ENCODE data around the gene EID2B.

Gene EID2B

DNA sequence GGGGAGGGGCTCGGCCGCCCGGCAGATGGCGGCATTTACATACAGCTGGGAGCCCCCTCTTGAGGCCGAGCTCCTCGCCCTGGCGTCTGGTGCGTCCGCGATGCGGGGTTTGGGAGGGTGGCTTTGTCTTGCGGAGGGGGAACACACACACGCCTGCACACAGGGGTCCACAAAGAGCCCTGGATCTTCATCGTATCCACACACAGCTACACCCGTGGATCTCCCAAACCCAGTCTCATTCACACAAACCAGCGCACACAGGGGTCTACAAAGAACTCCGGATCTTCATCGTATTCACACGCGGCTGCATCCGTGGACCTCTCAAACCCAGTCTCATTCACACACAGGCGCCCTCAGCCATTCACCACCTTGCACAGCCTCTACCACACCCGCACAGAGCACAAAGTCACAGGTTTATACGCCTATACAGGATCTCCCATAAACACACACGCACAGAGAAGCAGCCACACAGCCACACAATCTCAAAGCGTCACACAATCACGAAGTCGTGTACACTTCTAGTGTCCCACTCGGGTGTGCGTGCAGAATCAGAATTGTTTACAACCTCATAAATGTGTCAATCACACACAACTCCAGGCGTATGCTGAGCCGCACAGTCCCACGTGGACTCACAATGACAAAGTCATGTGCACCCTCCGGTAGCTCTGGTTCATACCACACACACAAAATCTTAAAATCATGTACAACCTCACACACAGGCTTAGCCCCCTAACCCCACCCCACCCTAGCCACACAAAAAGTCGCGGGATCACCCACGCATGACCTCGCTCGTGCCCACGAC lies 34.5 kb downstream of the EID2B start:
- DNase-seq = peak; percentile 77

DNA sequence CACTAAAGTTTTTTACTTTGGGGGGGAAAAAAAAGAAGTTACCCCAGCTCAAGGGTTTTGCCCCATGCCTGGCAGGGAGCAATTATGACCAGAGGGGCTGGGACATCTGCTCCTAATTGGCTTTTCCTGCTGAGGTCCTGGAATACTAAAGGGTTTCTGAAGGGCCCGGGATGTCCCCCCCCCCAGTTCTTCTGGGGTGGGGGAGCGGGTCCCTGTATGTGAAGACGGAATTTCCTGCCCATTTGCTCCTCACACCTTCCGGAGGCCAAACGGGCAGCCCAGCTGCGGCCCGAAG lies 35.0 kb downstream of the EID2B start:
- no peak for DNase-seq

DNA sequence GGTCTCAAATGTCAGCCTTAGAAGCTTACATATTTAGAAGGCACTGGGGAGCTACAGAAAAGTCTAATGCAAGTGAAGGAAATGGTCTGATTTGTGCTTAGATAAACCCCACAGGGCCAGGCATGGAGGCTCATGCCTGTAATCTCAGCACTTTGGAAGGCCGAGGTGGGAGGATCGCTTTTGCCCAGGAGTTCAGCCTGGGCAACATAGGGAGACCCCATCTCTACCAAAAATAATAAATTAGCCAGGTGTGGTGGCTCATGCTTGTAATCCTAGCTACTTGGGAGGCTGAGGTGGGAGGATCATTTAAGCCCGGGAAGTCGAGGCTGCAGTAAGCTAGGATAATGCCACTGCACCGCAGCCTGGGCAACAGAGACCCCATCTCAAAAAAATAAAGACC lies 36.6 kb downstream of the EID2B start:
- DNase-seq = no peak

DNA sequence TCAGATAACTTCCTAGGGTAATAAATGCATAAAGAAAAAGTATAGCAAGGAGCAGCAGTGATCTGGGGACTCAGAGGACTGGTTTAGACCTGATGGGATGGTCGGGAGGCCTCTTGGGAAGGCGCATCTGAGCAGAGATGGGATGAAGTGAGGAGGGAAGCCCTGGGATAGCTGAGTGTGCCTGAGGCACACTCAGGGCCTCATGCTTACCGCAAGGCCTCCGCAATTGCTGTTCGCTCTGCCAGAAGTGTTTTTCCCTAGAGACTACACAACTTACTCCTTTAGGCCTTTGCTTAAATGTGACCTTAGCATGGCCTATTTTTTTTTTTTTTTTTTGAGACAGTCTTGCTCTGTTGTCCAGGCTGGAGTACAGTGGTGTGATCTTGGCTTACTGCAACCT lies 38.0 kb downstream of the EID2B start:
- no peak for DNase-seq

DNA sequence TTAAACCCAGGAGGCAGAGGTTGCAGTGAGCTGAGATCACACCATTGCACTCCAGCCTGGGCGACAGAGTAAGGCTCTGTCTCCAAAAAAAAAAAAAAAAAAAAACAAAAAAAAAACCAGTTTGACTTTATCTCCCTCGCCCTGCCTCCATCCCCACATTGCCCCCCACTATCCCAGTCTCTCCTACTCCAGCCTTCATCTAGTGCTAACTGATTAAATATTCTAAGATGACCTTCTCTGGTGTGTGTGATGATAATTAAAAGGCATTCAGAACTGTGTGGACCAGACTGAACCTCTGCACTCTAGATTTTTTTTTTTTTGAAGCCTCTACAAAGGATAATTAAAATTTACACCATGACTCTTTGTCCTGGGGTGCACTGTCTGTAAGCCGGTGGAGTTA lies 39.9 kb downstream of the EID2B start:
- no peak for DNase-seq

DNA sequence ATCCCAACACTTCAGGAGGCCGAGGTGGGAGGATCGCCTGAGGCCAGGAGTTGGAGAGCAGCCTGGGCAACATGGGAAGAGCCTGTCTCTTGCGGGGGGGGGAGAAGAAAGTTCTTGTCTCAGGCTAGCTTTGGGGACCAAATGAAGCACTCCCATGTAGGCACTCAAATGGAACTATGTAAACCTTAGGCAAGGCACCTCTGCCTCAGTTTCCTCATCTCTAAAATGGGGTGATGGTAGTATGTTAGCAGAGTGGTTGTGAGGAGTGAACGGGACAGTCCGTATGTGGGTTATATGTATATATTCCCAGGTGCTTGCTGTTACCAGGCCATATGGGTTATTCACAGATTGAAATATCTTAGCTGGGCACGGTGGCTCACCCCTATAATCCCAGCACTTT lies 40.4 kb downstream of the EID2B start:
- no peak for DNase-seq

DNA sequence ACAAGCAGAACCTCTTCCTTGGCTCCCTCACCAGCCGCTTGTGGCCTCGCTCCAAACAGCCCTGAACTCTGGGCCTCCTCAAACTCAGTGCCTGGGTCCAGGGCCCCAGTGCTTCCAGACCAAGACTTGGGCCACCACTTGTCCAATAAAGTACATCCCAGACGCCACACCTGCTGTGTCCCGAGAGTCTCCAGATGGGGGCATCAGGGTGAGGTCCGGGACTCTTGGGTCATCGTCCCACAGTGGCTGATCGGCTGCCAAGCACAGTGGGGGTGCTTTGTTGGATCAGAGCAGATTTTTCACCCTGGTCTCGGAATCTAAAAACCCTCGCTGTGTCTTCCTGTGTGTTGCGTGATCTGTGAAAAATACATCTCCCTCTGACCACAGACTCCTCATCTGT lies 42.9 kb downstream of the EID2B start:
- no peak for DNase-seq

DNA sequence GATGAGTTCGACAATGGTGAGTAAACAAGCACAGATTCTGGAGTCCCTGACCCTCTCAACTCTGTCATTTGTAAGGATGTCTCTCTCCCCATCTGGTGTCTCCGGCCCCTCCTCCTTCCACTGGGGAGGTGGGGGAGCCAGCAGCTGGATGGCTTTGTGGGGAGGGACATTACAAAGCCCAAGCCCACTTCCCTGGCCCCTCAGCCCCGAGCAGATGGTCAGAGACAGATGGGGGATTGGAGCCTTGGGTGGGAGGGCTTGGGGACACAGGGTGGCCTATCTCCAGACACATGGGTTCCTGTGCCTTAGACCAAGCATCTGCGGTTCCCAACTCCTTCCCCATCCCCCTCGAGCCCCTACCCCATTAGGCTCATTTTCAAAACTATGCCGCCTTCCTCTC lies 49.5 kb downstream of the EID2B start:
- no peak for DNase-seq

DNA sequence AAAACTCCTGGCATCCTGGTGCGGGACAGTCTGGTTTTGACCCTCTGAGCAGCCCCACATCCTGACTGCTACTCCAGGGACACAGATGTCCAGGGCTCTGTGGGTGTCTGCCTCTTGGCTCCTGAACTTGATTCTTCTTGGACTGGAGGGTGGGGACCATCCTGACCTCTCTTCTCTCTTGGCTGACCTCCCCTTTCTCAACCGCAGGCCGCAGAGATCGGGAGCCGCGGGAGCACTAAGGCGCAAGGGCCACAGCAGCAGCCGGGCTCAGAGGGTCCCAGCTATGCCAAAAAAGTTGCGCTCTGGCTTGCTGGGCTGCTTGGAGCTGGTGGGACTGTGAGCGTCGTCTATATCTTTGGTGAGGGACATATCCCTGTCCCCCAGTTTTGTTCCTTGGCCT lies 51.0 kb downstream of the EID2B start:
- DNase-seq = no peak

DNA sequence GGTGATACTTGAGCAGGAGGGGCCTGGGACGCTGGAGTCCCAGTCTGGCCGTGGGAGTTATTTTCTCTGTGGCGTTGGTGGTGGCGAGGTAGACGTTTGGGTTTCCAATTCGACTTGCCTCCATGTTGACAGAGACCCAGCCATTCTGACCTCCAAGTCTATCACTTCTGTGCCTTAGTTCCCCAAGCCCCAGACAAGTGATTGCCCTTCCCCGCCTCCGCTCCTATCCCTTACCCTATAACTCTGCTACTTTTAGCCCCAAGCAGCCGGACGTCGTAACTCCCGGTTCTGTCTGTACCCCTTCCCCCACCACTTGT lies 51.5 kb downstream of the EID2B start:
- no peak for DNase-seq

Measured in NCI-H1092 (cell line).